Gastrocnemius medialis (tissue), 4 donors: ENCODE results near the gene GPI.

Experiments
- CTCF ChIP-seq, 5 experiments: fragments of 450-650 bp in 3 of 5; fragments of 200-600 bp in 2 of 5; sonication (generic) in 2 of 5; IDR thresholded peaks in 4 of 5; conservative IDR thresholded peaks in 1 of 5; 1 replicate in 4 of 5; 2 replicates in 1 of 5; pipeline ENCODE4 v1.5.1; 2016 to 2019; ENCODE audit warnings: antibody characterized with exemption in 5 of 5, mild to moderate bottlenecking in 3 of 5, moderate library complexity in 3 of 5
- POLR2A ChIP-seq, 2 donors: fragments of 450-650 bp; IDR thresholded peaks; one replicate each; pipeline ENCODE4 v1.6.1; 2017; ENCODE audit warnings: antibody characterized with exemption in 2 of 2, mild to moderate bottlenecking in 2 of 2, moderate library complexity in 2 of 2

GRCh38 chr19:34343751-34344150 lies 21.2 kb upstream of the GPI start:
- no peak for TF ChIP-seq CTCF (IDR thresholded peaks at IDR 0.05 in 4 of 5, conservative IDR thresholded peaks at IDR 0.05 in 1 of 5)
- no peak for TF ChIP-seq POLR2A (IDR thresholded peaks at IDR 0.05)
